ENCODE measurements around the gene FAM107A. TPM values are rescaled to one million over a fixed set of nuclear protein-coding genes. Genes with fewer than 3 reads are reported as not detected.

The FAM107A gene
- total and polyA plus RNA-seq, 2 of the 13 experiments (the other 11 are each of a cell fraction or from before 2014, with no cell fraction given) = not detected

DNA sequence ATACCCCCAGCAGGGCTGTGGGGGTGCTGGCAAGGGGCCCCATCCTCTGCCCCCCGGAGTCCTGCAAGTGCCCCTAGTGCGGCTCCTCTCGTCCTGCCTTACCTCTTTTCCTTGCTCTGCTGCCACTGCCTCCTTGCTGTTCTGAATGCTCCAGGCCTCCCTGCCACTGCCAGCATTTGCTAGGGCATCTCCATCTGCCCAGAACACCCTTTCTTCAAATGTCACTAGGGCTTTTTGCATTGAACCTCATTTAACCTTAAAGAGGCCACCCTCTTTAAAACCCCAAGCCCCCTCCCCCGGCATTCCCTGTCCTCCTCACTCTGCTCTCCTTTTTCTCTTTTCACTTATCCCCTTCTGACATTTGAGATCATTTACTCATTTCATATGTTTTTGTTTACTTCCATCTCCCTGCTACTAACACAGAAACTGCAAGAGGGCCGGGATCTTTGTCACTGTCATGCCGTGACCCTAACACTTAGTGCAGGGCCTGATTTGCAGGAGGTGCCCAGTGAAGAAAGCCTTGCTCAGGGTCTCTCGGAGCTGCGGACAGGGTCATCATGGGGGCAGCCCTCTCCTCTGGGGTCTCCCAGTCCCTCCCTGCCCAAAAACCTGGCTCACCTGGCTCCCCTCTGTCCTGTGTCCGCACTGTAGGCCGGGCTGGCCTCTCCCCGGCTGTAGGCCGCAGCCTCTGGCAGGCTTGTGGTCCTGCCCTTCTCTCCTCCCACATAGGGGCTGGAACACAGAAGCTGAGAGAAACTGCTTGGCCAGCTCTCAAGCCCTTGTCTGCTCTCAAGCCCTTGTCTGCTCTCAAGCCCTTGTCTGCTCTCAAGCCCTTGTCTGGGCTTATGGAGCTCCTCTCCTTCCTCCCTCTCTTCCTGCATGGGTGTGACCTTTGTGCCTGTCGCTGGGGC lies 40.4 kb downstream of the FAM107A start, which contains the start of gene ACOX2 (continued):
- TF ChIP-seq HNF4A (CRISPR knock-in tag; IDR thresholded peaks at IDR 0.05) (peak; percentile 75), POGZ (CRISPR knock-in tag; IDR thresholded peaks at IDR 0.05) (no peak), ZNF773 (CRISPR knock-in tag; IDR thresholded peaks at IDR 0.05; ENCODE audit: borderline replicate concordance) (no peak), ZNF468 (CRISPR knock-in tag; IDR thresholded peaks at IDR 0.05) (no peak), NFATC3 (CRISPR knock-in tag; IDR thresholded peaks at IDR 0.05) (no peak), ZNF616 (CRISPR knock-in tag; IDR thresholded peaks at IDR 0.05; ENCODE audit: low read depth) (0 out of 2 replicates have a peak, but pooled peaks have one; percentile 70), RBAK (CRISPR knock-in tag; IDR thresholded peaks at IDR 0.05) (no peak), ZNF83 (CRISPR knock-in tag; IDR thresholded peaks at IDR 0.05; ENCODE audit: borderline replicate concordance) (no peak), ISX (CRISPR knock-in tag; conservative IDR thresholded peaks at IDR 0.05) (no peak), ZNF446 (CRISPR knock-in tag; IDR thresholded peaks at IDR 0.05) (no peak), JDP2 (CRISPR knock-in tag; IDR thresholded peaks at IDR 0.05; ENCODE audit: borderline replicate concordance) (no peak), ZNF44 (CRISPR knock-in tag; IDR thresholded peaks at IDR 0.05) (no peak), MEIS2 (CRISPR knock-in tag; IDR thresholded peaks at IDR 0.05) (no peak), ZNF891 (CRISPR knock-in tag; IDR thresholded peaks at IDR 0.05) (0 out of 2 replicates have a peak, but pooled peaks have one; percentile 30), ZNF776 (CRISPR knock-in tag; IDR thresholded peaks at IDR 0.05) (no peak), KMT2A (CRISPR knock-in tag; IDR thresholded peaks at IDR 0.05) (no peak), ZNF17 (CRISPR knock-in tag; IDR thresholded peaks at IDR 0.05) (no peak), CCDC6 (CRISPR knock-in tag; IDR thresholded peaks at IDR 0.05) (no peak), TAF15 (IDR thresholded peaks at IDR 0.05; ENCODE audit: low read depth, low read length, poor library complexity, severe bottlenecking) (no peak), ZIK1 (CRISPR knock-in tag; IDR thresholded peaks at IDR 0.05; ENCODE audit: borderline replicate concordance, low read depth) (peak; percentile 88; the same call in 1 of the 2 replicates), ZNF567 (CRISPR knock-in tag; IDR thresholded peaks at IDR 0.05; ENCODE audit: borderline replicate concordance) (no peak), ZNF225 (CRISPR knock-in tag; IDR thresholded peaks at IDR 0.05) (no peak), RXRB (CRISPR knock-in tag; IDR thresholded peaks at IDR 0.05; ENCODE audit: borderline replicate concordance) (no peak), PTBP1 (IDR thresholded peaks at IDR 0.05; ENCODE audit: low read depth, low read length, poor library complexity, severe bottlenecking) (no peak)
- TF ChIP-seq, protein P1, sequence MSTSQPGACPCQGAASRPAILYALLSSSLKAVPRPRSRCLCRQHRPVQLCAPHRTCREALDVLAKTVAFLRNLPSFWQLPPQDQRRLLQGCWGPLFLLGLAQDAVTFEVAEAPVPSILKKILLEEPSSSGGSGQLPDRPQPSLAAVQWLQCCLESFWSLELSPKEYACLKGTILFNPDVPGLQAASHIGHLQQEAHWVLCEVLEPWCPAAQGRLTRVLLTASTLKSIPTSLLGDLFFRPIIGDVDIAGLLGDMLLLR (CRISPR knock-in tag; IDR thresholded peaks at IDR 0.05) = no peak
- TF ChIP-seq, protein P2, sequence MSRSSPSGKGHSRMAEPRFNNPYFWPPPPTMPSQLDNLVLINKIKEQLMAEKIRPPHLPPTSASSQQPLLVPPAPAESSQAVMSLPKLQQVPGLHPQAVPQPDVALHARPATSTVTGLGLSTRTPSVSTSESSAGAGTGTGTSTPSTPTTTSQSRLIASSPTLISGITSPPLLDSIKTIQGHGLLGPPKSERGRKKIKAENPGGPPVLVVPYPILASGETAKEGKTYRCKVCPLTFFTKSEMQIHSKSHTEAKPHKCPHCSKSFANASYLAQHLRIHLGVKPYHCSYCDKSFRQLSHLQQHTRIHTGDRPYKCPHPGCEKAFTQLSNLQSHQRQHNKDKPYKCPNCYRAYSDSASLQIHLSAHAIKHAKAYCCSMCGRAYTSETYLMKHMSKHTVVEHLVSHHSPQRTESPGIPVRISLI (CRISPR knock-in tag; IDR thresholded peaks at IDR 0.05; ENCODE audit: borderline replicate concordance) = no peak
- TF ChIP-seq, protein P3, sequence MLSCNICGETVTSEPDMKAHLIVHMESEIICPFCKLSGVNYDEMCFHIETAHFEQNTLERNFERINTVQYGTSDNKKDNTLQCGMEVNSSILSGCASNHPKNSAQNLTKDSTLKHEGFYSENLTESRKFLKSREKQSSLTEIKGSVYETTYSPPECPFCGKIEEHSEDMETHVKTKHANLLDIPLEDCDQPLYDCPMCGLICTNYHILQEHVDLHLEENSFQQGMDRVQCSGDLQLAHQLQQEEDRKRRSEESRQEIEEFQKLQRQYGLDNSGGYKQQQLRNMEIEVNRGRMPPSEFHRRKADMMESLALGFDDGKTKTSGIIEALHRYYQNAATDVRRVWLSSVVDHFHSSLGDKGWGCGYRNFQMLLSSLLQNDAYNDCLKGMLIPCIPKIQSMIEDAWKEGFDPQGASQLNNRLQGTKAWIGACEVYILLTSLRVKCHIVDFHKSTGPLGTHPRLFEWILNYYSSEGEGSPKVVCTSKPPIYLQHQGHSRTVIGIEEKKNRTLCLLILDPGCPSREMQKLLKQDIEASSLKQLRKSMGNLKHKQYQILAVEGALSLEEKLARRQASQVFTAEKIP (CRISPR knock-in tag; IDR thresholded peaks at IDR 0.05; ENCODE audit: borderline replicate concordance) = no peak

Measured in HepG2 (cell line).